C1 segment of cervical spinal cord (tissue), 14 donors: ENCODE measurements around the gene PPP6R2.

ENCODE experiments used
- DNase-seq, 14 donors: peaks; one replicate each; lab custom pipeline; 2025; lab: John Stamatoyannopoulos, UW

PPP6R2 gene

DNA sequence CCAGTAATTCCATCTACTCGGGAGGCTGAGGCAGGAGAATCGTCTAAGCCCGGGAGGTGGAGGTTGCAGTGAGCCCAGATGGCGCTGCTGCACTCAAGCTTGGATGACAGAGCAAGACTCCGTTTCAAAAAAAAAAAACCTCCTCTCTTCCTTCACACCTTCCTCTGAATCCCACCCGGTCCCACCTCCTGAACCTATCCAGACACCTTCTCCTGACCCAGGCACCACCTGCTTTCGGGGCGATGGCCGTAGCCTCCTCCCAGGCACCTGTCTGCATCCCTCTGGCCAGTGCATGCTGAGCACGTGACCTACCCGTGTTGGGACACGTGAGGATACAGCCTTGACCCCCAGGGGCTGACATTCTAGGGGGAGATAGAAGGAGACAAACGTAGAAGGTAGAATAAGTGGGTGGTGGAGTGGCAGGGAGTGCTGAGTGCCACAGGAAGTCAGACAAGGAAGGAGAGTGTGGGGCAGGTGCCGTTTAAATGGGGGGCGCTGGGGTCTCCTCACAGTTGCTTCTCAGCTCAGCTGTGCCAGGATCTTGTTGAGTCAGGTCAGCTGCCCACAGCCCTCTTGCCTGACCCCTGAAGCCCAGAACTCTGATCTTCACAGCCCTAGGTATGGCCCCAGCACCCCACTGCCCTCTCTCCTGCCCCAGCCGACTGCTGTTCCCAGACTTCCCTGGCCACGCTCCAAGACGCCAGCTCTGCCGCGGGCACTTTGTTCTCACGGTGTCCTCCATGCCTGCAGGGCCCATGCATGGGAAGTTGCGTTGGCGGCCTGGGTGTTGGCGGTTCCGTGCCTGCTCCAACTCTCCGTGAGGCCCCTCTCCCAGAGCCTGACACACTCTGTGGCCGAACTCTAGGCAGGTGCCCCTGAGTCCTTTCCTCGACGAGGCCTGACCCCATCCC, 142.3 kb downstream of the PPP6R2 start:
- DNase-seq: no peak

DNA sequence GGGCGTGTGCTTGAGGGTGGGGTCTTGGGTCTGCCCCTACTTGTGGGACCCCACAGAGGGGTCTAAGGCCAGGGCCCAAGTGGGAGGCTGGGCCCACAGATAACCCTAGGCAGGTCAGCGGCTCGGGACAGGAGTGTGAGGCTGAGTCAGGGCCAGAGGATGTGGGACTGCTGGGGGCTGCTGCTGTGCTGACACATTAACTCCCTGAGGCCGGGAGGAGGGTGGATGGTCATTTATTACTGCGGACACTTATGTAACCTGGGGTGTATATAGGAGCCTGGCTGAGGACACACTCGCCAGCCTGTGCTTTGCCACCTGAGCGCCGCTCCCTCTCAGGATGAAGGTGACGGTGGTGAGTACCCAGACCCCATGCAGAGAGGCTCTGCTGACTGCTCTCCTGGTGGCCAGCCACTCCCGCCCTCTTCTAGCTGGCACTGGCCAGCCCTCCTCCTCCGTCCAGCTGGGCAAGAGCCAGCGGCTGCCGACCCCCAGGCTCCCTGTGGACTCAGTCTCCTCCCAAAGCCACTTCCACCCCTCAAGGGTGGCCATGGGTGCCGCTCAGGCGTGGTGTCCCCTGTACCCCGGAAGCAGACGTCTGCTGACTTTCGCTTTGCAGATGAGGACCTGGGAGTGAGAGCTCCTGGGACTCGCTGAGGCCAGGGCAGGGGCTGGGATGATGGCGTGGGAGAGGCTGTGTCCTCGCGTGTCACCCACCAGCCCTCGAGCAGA, 143.6 kb downstream of the PPP6R2 start, which contains the start of gene MIOX:
Gene MIOX, plus strand, starts transcription at position 299 of the 729 bp plus-strand sequence. Its CDS starts 39 bp downstream, at position 338.
- no peak for DNase-seq

DNA sequence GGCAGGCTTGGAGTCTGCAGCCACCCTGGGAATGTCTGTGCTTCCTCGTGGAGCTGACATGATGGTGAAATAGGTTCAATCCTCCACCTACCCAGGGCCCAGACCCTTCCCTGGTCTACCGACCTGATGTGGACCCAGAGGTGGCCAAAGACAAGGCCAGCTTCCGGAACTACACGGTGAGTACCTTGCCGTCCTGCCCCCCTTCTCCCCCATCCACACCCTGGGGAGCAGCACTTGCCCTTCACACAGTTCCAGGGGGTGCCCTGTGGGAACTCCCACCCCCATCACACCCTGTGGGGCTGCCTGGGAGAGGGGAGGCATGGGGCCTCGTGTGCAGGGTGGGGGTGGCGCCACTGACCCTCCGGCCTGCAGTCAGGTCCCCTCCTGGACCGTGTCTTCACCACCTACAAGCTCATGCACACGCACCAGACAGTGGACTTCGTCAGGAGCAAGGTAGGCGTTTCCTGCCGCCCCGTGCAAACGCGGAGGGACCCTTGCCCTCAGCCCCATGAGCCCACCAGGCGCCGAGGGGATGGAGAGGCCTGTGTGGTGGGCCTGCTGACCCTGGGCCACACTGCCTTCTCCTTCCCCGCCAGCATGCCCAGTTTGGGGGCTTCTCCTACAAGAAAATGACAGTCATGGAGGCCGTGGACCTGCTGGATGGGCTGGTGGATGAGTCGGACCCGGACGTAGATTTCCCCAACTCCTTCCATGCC, 144.3 kb downstream of the PPP6R2 start:
- DNase-seq: no peak

DNA sequence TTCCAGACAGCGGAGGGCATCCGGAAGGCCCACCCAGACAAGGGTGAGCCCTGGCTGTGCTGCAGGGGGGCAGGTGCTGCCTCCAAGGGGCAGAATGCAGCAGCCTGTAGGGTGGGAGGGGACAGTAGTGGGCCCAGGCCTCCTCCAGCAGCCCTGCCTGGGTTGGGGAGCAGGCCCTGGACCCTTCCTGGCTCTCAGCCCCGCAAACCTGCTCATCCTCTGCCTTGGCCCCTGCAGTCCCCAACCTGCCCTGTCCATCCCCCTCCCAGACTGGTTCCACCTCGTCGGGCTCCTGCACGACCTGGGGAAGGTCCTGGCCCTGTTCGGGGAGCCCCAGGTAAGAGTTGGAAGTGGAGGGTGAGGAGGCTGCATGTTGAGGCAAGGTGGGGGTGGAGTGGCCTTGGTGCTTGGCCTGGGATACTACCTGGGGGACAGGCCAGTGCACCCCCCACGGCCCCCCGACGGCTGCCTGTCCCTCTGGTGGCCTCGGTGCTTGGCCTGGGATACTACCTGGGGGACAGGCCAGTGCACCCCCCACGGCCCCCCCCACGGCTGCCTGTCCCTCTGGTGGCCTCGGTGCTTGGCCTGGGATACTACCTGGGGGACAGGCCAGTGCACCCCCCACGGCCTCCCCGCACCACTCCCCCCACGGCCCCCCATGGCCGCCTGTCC, 145.0 kb downstream of the PPP6R2 start:
- DNase-seq: no peak

DNA sequence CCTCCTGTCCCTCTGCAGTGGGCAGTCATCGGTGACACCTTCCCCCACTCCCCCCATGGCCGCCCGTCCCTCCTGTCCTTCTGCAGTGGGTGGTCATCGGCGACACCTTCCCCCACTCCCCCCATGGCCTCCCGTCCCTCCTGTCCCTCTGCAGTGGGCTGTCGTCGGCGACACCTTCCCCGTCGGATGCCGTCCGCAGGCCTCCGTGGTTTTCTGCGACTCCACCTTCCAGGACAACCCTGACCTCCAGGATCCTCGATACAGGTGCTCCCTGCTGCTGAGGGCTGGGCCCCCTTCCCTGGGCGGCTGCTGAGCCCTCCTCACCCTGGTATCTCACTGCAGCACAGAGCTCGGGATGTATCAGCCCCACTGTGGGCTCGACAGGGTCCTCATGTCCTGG, 145.8 kb downstream of the PPP6R2 start:
- DNase-seq: no peak

DNA sequence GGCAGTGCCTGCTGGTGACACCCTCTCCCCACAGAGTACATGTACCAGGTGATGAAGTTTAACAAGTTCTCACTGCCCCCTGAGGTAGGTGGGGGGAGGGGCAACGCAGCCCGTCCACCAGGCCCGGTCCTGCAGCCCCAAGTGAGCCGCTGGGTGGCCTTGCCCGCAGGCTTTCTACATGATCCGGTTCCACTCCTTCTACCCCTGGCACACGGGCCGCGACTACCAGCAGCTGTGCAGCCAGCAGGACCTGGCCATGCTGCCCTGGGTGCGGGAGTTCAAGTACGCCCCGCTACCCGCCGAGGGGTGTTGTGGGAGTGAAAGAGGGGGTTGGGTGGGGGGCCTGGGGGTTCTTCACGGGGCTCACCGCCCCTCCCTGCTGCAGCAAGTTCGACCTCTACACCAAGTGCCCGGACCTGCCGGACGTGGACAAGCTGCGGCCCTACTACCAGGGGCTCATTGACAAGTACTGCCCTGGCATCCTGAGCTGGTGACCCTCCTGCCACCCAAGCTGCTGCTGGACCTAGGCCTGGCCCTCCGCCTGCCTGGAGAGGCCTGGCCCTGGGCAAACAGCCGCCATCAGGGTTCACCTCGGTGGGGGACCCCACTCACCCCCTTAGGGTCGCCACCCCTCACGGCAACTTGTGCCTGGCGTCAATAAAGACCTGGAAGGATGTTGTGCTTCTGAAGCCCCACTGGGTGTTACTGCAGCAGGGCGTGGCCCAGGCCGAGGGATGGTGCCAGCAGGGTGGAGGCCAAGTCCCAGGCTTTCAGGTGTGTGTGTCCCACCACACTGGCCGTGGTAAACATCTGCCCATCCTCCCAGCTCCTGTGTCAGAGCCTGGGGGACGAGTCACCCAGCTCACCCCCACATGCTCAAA, 146.5 kb downstream of the PPP6R2 start:
- no peak for DNase-seq

DNA sequence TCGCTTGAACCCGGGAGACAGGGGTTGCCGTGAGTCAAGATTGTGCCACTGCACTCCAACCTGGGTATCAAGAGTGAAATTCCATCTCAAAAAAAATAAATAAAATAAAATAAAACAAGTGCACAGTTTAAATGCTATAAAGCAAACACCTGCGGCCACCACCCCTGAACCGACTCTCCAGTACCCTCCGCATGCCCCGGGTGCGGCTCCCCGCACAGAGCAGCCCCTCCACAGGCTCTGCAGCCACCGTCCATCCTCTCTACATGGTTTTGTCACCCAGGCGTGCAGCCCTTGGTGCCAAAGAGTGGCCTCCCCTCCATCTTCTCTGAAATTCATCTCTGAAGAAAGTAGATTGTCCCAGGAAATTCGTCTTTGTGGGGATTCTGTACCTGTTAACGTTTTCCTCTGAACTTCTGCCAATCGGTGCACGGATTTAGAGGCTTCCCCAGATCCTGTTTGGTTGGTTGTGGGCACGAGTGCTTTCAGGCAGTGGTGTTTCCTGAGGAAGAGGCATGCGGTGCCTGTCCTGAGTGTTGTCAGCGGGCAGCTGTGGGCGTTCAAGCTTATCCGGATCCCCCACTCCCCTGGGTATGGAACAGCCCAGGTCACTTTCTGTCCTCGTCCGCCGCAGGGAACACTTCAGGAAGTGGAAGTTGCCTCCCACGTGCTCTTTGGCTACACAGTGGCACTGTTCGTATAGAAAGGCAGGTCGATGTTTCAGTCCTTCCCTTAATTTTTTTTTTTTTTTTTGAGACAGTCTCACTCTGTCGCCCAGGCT, 147.6 kb downstream of the PPP6R2 start:
- no peak for DNase-seq
